T-cell (primary cell): ENCODE results near the gene PRDM16. TPM values are rescaled to one million over a fixed set of nuclear protein-coding genes. Genes with fewer than 3 reads are reported as not detected.

Source experiments
- ATAC-seq, 4 experiments: fragments of 200-7000 bp in 3 of 4; fragments of 150-1000 bp in 1 of 4; cut with Tn5 transposase; replicated peaks in 1 of 4; 1 replicate in 3 of 4; 2 replicates in 1 of 4; pipeline ENCODE4 v1.10.0; 2021; ENCODE audit warnings: moderate library complexity in 3 of 4, mild to moderate bottlenecking in 2 of 4, moderate number of reproducible peaks in 1 of 4
- CTCF ChIA-PET, 2 donors: fragments of 300-600 bp; sonication (Branson Sonifier 250); formaldehyde crosslinking; loops; one replicate each; lab custom pipeline; 2022; ENCODE audit warnings: antibody characterized with exemption in 2 of 2; lab: Charles Lee
- POLR2A ChIA-PET, 2 donors: fragments of 300-600 bp; sonication (Branson Sonifier 250); formaldehyde crosslinking; loops; one replicate each; lab custom pipeline; 2022; ENCODE audit warnings: antibody characterized with exemption in 2 of 2; lab: Charles Lee
- DNase-seq, 35 experiments: peaks; one replicate each; pipeline versions ENCODE4 v3.0.0 to v3.0.0-alpha.2; 2013 to 2023
- H3K27ac ChIP-seq: one replicate; pipeline ENCODE4 v1.5.1; 2013; ENCODE audit warnings: low read length
- H3K27me3 ChIP-seq, 2 experiments: replicated peaks in 1 of 2; 1 replicate in 1 of 2; 2 replicates in 1 of 2; pipeline versions ENCODE4 v1.6.1 to v1.7.0; 2013; ENCODE audit warnings: low read length in 1 of 2, mixed read lengths in 1 of 2; ENCODE audit not compliant: control insufficient read depth in 2 of 2, insufficient read depth in 2 of 2; ENCODE audit errors: extremely low read depth in 1 of 2
- H3K36me3 ChIP-seq, 2 donors: 1 replicate in 1 of 2; 2 replicates in 1 of 2; pipeline versions ENCODE4 v1.6.1 to v1.7.0; 2013; ENCODE audit warnings: low read length in 1 of 2; ENCODE audit not compliant: control insufficient read depth in 2 of 2, insufficient read depth in 1 of 2; ENCODE audit errors: extremely low read depth in 1 of 2
- H3K4me1 ChIP-seq, 2 experiments: 1 replicate in 1 of 2; 2 replicates in 1 of 2; pipeline versions ENCODE4 v1.6.1 to v1.7.0; 2013; ENCODE audit warnings: low read length in 2 of 2, mixed read lengths in 1 of 2; ENCODE audit not compliant: insufficient read depth in 2 of 2, control insufficient read depth in 1 of 2; ENCODE audit errors: extremely low read depth in 1 of 2
- H3K4me3 ChIP-seq, 2 donors: 1 replicate in 1 of 2; 2 replicates in 1 of 2; pipeline versions ENCODE4 v1.5.1 to v1.7.0; 2013; ENCODE audit warnings: mild to moderate bottlenecking in 2 of 2, low read length in 1 of 2, moderate library complexity in 1 of 2; ENCODE audit not compliant: control insufficient read depth in 1 of 2; ENCODE audit errors: extremely low read depth in 1 of 2
- H3K9me3 ChIP-seq: 2 replicates; pipeline ENCODE4 v1.7.0; 2013
- H3K27ac Mint-ChIP-seq, 2 donors: one replicate each; pipeline ENCODE4 v1.8.0; 2020 to 2021; ENCODE audit warnings: mild to moderate bottlenecking in 2 of 2, mixed read lengths in 2 of 2
- H3K27me3 Mint-ChIP-seq, 2 donors: one replicate each; pipeline ENCODE4 v1.8.0; 2021 to 2022; ENCODE audit warnings: mixed read lengths in 2 of 2
- H3K36me3 Mint-ChIP-seq: one replicate; pipeline ENCODE4 v1.8.0; 2021; ENCODE audit warnings: mixed read lengths
- H3K4me1 Mint-ChIP-seq, 3 donors: one replicate each; pipeline ENCODE4 v1.8.0; 2020 to 2022; ENCODE audit warnings: mixed read lengths in 3 of 3, mild to moderate bottlenecking in 1 of 3
- H3K4me3 Mint-ChIP-seq, 3 donors: one replicate each; pipeline ENCODE4 v1.8.0; 2020 to 2022; ENCODE audit warnings: mild to moderate bottlenecking in 3 of 3, mixed read lengths in 3 of 3, moderate library complexity in 3 of 3
- H3K9me3 Mint-ChIP-seq, 3 donors: one replicate each; pipeline ENCODE4 v1.8.0; 2020 to 2022; ENCODE audit warnings: mixed read lengths in 3 of 3
- WGBS: methylation state at CpG from one replicate; pipeline ENCODE4 v1.1.5; 2013; ENCODE audit warnings: missing lambda C conversion rate; ENCODE audit not compliant: insufficient coverage; 5-methylcytosine and 5-hydroxymethylcytosine counted together
- total RNA-seq, 35 experiments: library from RNA in 6 of 35; stranded (reverse) in 6 of 35; fragments of 120-200 nt in 1 of 35; gene quantifications; one replicate each; pipeline versions ENCODE4 v1.2.1 to v1.2.4 and lab custom pipeline; 2013 to 2026

Gene PRDM16
- total RNA-seq, 5 donors from 2014 or later (not counting 1 experiment from before 2014, with no cell fraction given): 0.15 to 0.70 (median 0.24) TPM; not detected in 1

GRCh38 chr1:3138623-3139151 lies 69.7 kb downstream of the PRDM16 start:
- peaks cover 0 to 22% of the 10 kb centered on the region in 2 experiments for H3K27me3 ChIP-seq
- Mint-ChIP-seq H3K27me3 (peaks cover 6 to 13% of the 10 kb centered on the region in 2 donors), H3K4me1 (no peaks in the 10 kb centered on the region), H3K9me3 (no peaks in the 10 kb centered on the region), H3K36me3 (no peaks in the 10 kb centered on the region), H3K27ac (no peak overlapping the region), H3K4me3 (no peak overlapping the region)
- H3K27ac ChIP-seq: no peak overlapping the region
- no peaks in the 10 kb centered on the region for H3K9me3 ChIP-seq
- H3K4me1 ChIP-seq: no peaks in the 10 kb centered on the region
- no peaks in the 10 kb centered on the region for H3K36me3 ChIP-seq
- DNase-seq (no peak), ATAC-seq (no peak)
- CTCF ChIA-PET: no interaction called here
- POLR2A ChIA-PET: no interaction called here
- no peak overlapping the region for H3K4me3 ChIP-seq
- 78% methylated on average over 16 of the region's 18 CpGs for WGBS

GRCh38 chr1:3139451-3139852 lies 70.4 kb downstream of the PRDM16 start:
- H3K4me3 Mint-ChIP-seq: no peak overlapping the region
- Histone ChIP-seq H3K4me1 (no peaks in the 10 kb centered on the region), H3K27me3 (peaks cover 0 to 20% of the 10 kb centered on the region in 2 experiments), H3K27ac (no peak overlapping the region), H3K9me3 (no peaks in the 10 kb centered on the region), H3K4me3 (no peak overlapping the region), H3K36me3 (no peaks in the 10 kb centered on the region)
- ChIA-PET POLR2A (no interaction called here), CTCF (no interaction called here)
- ATAC-seq (no peak), DNase-seq (no peak)
- H3K27ac Mint-ChIP-seq: no peak overlapping the region
- no peaks in the 10 kb centered on the region for H3K4me1 Mint-ChIP-seq
- H3K9me3 Mint-ChIP-seq: no peaks in the 10 kb centered on the region
- WGBS: 86% methylated on average over 14 of the region's 16 CpGs
- peaks cover 6 to 9% of the 10 kb centered on the region in 2 donors for H3K27me3 Mint-ChIP-seq
- H3K36me3 Mint-ChIP-seq: no peaks in the 10 kb centered on the region

- no peaks in the 10 kb centered on the region for H3K36me3 Mint-ChIP-seq
Measured at GRCh38 chr1:3139871-3140361, 70.9 kb downstream of the PRDM16 start.

GRCh38 chr1:3140437-3140836 lies 71.4 kb downstream of the PRDM16 start:
- Histone ChIP-seq H3K4me1 (no peaks in the 10 kb centered on the region), H3K9me3 (no peaks in the 10 kb centered on the region), H3K27ac (no peak overlapping the region), H3K4me3 (no peak overlapping the region), H3K27me3 (peaks cover 0 to 22% of the 10 kb centered on the region in 2 experiments), H3K36me3 (no peaks in the 10 kb centered on the region)
- H3K9me3 Mint-ChIP-seq: no peaks in the 10 kb centered on the region
- no peaks in the 10 kb centered on the region for H3K36me3 Mint-ChIP-seq
- DNase-seq: no peak
- ChIA-PET CTCF (no interaction called here), POLR2A (no interaction called here)
- no peaks in the 10 kb centered on the region for H3K4me1 Mint-ChIP-seq
- no peak overlapping the region for H3K27ac Mint-ChIP-seq
- WGBS: 91% methylated on average over 17 of the region's 19 CpGs
- ATAC-seq: no peak
- H3K4me3 Mint-ChIP-seq: no peak overlapping the region
- H3K27me3 Mint-ChIP-seq: peaks cover 6 to 9% of the 10 kb centered on the region in 2 donors

More at GRCh38 chr1:3139871-3140361, 70.9 kb downstream of the PRDM16 start:
- DNase-seq (no peak), ATAC-seq (no peak)
- 86% methylated on average over 17 of the region's 26 CpGs for WGBS
- H3K9me3 Mint-ChIP-seq: no peaks in the 10 kb centered on the region
- H3K9me3 ChIP-seq: no peaks in the 10 kb centered on the region
- H3K27ac ChIP-seq: no peak overlapping the region
- no peaks in the 10 kb centered on the region for H3K4me1 ChIP-seq
- H3K36me3 ChIP-seq: no peaks in the 10 kb centered on the region
- H3K4me1 Mint-ChIP-seq: no peaks in the 10 kb centered on the region
- ChIA-PET CTCF (no interaction called here), POLR2A (no interaction called here)
- peaks cover 0 to 20% of the 10 kb centered on the region in 2 experiments for H3K27me3 ChIP-seq
- H3K27ac Mint-ChIP-seq: no peak overlapping the region
- H3K4me3 ChIP-seq: no peak overlapping the region
- H3K4me3 Mint-ChIP-seq: no peak overlapping the region
- H3K27me3 Mint-ChIP-seq: peaks cover 6 to 9% of the 10 kb centered on the region in 2 donors

- Histone ChIP-seq H3K27ac (no peak overlapping the region), H3K36me3 (no peaks in the 10 kb centered on the region), H3K4me1 (no peaks in the 10 kb centered on the region), H3K9me3 (no peaks in the 10 kb centered on the region), H3K27me3 (peaks cover 0 to 16% of the 10 kb centered on the region in 2 experiments), H3K4me3 (no peak overlapping the region)
- 82% methylated on average over 3 of the region's 13 CpGs for WGBS
- CTCF ChIA-PET: no interaction called here
- POLR2A ChIA-PET: no interaction called here
- no peak overlapping the region for H3K4me3 Mint-ChIP-seq
- peaks cover 6 to 9% of the 10 kb centered on the region in 2 donors for H3K27me3 Mint-ChIP-seq
- H3K4me1 Mint-ChIP-seq: no peaks in the 10 kb centered on the region
- ATAC-seq (no peak), DNase-seq (no peak)
- no peaks in the 10 kb centered on the region for H3K36me3 Mint-ChIP-seq
- H3K9me3 Mint-ChIP-seq: no peaks in the 10 kb centered on the region
- H3K27ac Mint-ChIP-seq: no peak overlapping the region
Measured at GRCh38 chr1:3141129-3141528, 72.1 kb downstream of the PRDM16 start.

- no peaks in the 10 kb centered on the region for H3K4me1 ChIP-seq
- WGBS: 63% methylated on average over 21 of the region's 21 CpGs
- DNase-seq (no peak), ATAC-seq (no peak)
- H3K4me3 Mint-ChIP-seq: no peak overlapping the region
- H3K27me3 Mint-ChIP-seq: peaks cover 3 to 5% of the 10 kb centered on the region in 2 donors
- ChIA-PET CTCF (no interaction called here), POLR2A (no interaction called here)
- H3K9me3 Mint-ChIP-seq: no peaks in the 10 kb centered on the region
- H3K36me3 Mint-ChIP-seq: no peaks in the 10 kb centered on the region
- peaks cover 0 to 16% of the 10 kb centered on the region in 2 experiments for H3K27me3 ChIP-seq
- H3K27ac Mint-ChIP-seq: no peak overlapping the region
- H3K4me3 ChIP-seq: no peak overlapping the region
- no peaks in the 10 kb centered on the region for H3K9me3 ChIP-seq
- H3K4me1 Mint-ChIP-seq: no peaks in the 10 kb centered on the region
- no peaks in the 10 kb centered on the region for H3K36me3 ChIP-seq
- no peak overlapping the region for H3K27ac ChIP-seq
Measured at GRCh38 chr1:3141836-3142235, 72.8 kb downstream of the PRDM16 start.
